ENCODE results near the gene SLC35B4.

Gene SLC35B4

DNA sequence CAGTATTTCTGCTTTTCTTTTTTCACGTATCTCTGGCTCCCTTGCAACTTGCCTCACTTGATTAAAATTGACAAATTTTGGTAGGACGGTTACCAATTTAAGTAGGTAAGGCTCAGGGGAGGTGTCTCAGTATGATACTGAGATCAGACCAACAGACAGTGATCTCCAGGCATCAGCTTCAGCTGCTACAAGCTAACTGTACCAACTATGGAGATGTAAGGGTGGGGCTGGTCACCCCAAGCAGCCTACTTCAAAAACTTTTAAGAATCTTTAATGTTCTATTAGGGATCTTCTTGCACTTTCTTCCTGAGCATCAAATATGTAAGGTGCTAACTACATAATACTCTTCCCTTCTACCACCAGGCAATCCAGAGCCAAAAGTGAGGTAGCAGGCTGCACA lies 26.9 kb downstream of the SLC35B4 start:
- H2AK5ac ChIP-seq (ENCODE audit: low read length): no peak overlapping the region
- H3K4me3 ChIP-seq (ENCODE audit: low read depth, low read length): no peak overlapping the region
- no peak overlapping the region for H2BK5ac ChIP-seq (ENCODE audit: low read depth, low read length, poor library complexity)
- H3K27ac ChIP-seq (ENCODE audit: low read depth, low read length): no peak overlapping the region
- H3K18ac ChIP-seq (ENCODE audit: low read length): no peak overlapping the region
- H3K9me3 ChIP-seq (ENCODE audit: insufficient read depth, low read depth, low read length): peaks cover 2% of the 10 kb centered on the region
- H3K14ac ChIP-seq (ENCODE audit: low read length): no peak overlapping the region
- H2AFZ ChIP-seq (ENCODE audit: insufficient read depth, low read length, poor library complexity): no peak overlapping the region
- no peak overlapping the region for H3K4ac ChIP-seq (ENCODE audit: low read depth, low read length)
- H3K9ac ChIP-seq (ENCODE audit: low read length): no peak overlapping the region
- H4K12ac ChIP-seq (ENCODE audit: low read depth, low read length): no peak overlapping the region
- H2BK12ac ChIP-seq (ENCODE audit: low read length): no peak overlapping the region
- no peaks in the 10 kb centered on the region for H3K79me2 ChIP-seq (ENCODE audit: control insufficient read depth, insufficient read depth, low read length, poor library complexity)
- no peak overlapping the region for H3K4me2 ChIP-seq (ENCODE audit: low read length)
- H4K8ac ChIP-seq (ENCODE audit: low read depth, low read length): no peak overlapping the region
- H3K4me1 ChIP-seq (ENCODE audit: control insufficient read depth in 1 of 2, insufficient read depth in 2 of 2, low read length in 2 of 2): no peaks in the 10 kb centered on the region
- H3K36me3 ChIP-seq (ENCODE audit: control insufficient read depth in 1 of 2, insufficient read depth in 2 of 2, low read length in 2 of 2): peaks cover 9 to 10% of the 10 kb centered on the region in 2 experiments
- no peak overlapping the region for H3K23ac ChIP-seq (ENCODE audit: low read length)
- H3K27me3 ChIP-seq (ENCODE audit: insufficient read depth, low read length): no peaks in the 10 kb centered on the region
- no peak for DNase-seq
- no peak overlapping the region for H2BK120ac ChIP-seq (ENCODE audit: insufficient read depth, low read length, poor library complexity)
- no peaks in the 10 kb centered on the region for H3K79me1 ChIP-seq (ENCODE audit: low read length)
- no CpG with 5 or more reads among the region's 2 CpGs for WGBS (ENCODE audit: extremely low coverage, insufficient coverage, insufficient read length)
- no peak overlapping the region for H4K91ac ChIP-seq (ENCODE audit: low read depth, low read length)

DNA sequence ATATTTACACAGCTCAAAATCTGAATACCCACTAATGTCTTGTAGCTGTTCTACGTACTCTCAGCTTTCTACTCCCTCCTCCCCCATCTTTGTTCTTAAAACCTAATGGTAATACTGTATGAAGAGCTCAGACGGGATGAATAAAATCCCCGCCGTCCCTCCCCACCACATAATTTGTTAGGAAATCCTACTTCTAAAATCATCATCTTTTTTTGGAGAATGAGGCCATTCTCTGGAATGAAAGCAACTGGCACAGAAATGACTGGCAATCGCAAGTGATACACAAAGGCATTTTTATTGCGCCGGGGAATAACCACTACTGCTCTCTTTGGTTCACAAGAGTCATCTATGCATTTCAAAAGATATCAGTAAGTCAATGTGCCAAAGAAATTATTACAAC lies 27.3 kb downstream of the SLC35B4 start:
- H3K14ac ChIP-seq (ENCODE audit: low read length): no peak overlapping the region
- H2BK5ac ChIP-seq (ENCODE audit: low read depth, low read length, poor library complexity): no peak overlapping the region

DNA sequence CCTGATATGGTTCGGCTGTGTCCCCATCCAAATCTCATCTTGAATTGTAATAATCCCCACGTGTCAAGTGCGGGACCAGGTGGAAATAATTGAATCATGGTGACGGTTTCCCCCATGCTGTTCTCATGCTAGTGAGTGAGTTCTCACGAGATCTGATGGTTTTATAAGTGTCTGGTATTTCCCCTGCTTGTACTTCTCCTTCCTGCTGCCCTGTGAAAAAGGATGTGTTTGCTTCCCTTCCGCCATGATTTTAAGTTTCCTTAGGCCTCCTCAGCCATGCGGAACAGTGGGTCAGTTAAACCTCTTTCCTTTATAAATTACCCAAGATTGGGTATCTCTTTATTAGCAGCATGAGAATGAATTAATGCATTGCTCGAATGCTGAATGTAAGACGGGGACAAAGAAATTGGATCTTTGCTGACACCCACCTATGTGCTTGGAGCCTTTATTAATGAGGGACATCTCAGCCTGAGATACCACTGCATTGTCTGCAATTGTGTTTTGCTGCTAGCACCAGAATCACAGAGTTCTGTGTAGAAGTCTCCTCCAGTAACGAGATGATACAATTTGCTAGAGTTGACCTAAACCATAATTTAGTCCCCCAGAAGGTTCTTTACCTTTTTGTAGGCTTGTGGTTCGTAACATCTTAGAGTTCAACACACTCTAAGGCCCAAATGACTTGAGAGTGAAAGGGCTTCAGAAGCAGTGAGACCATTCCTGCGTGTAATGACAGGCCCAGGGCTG lies 28.6 kb downstream of the SLC35B4 start:
- no peak overlapping the region for H3K27ac ChIP-seq (ENCODE audit: low read depth, low read length)
- no peak for DNase-seq
- H3K18ac ChIP-seq (ENCODE audit: low read length): no peak overlapping the region
- H3K9me3 ChIP-seq (ENCODE audit: insufficient read depth, low read depth, low read length): peaks cover 1% of the 10 kb centered on the region
- no peak overlapping the region for H3K4me2 ChIP-seq (ENCODE audit: low read length)
- no peak overlapping the region for H3K4ac ChIP-seq (ENCODE audit: low read depth, low read length)
- H3K27me3 ChIP-seq (ENCODE audit: insufficient read depth, low read length): no peaks in the 10 kb centered on the region
- no peak overlapping the region for H4K12ac ChIP-seq (ENCODE audit: low read depth, low read length)
- H4K8ac ChIP-seq (ENCODE audit: low read depth, low read length): no peak overlapping the region
- WGBS (ENCODE audit: extremely low coverage, insufficient coverage, insufficient read length): no CpG with 5 or more reads among the region's 12 CpGs
- no peaks in the 10 kb centered on the region for H3K36me3 ChIP-seq (ENCODE audit: control insufficient read depth in 1 of 2, insufficient read depth in 2 of 2, low read length in 2 of 2)
- no peak overlapping the region for H2AFZ ChIP-seq (ENCODE audit: insufficient read depth, low read length, poor library complexity)
- H3K23ac ChIP-seq (ENCODE audit: low read length): no peak overlapping the region
- H3K4me1 ChIP-seq (ENCODE audit: control insufficient read depth in 1 of 2, insufficient read depth in 2 of 2, low read length in 2 of 2): no peaks in the 10 kb centered on the region
- H3K4me3 ChIP-seq (ENCODE audit: low read depth, low read length): no peak overlapping the region
- H2BK120ac ChIP-seq (ENCODE audit: insufficient read depth, low read length, poor library complexity): no peak overlapping the region
- H2BK5ac ChIP-seq (ENCODE audit: low read depth, low read length, poor library complexity): no peak overlapping the region
- no peaks in the 10 kb centered on the region for H3K79me1 ChIP-seq (ENCODE audit: low read length)
- H2BK12ac ChIP-seq (ENCODE audit: low read length): no peak overlapping the region
- no peak overlapping the region for H3K14ac ChIP-seq (ENCODE audit: low read length)
- no peak overlapping the region for H2AK5ac ChIP-seq (ENCODE audit: low read length)
- no peak overlapping the region for H3K9ac ChIP-seq (ENCODE audit: low read length)
- no peak overlapping the region for H4K91ac ChIP-seq (ENCODE audit: low read depth, low read length)
- no peaks in the 10 kb centered on the region for H3K79me2 ChIP-seq (ENCODE audit: control insufficient read depth, insufficient read depth, low read length, poor library complexity)

More for the DNA sequence above, 27.3 kb downstream of the SLC35B4 start:
- no peaks in the 10 kb centered on the region for H3K27me3 ChIP-seq (ENCODE audit: insufficient read depth, low read length)
- no peaks in the 10 kb centered on the region for H3K79me1 ChIP-seq (ENCODE audit: low read length)
- no peak overlapping the region for H3K4ac ChIP-seq (ENCODE audit: low read depth, low read length)
- no peak overlapping the region for H3K4me2 ChIP-seq (ENCODE audit: low read length)
- H4K8ac ChIP-seq (ENCODE audit: low read depth, low read length): no peak overlapping the region
- no peak overlapping the region for H2AFZ ChIP-seq (ENCODE audit: insufficient read depth, low read length, poor library complexity)
- peaks cover 1% of the 10 kb centered on the region for H3K9me3 ChIP-seq (ENCODE audit: insufficient read depth, low read depth, low read length)
- H3K79me2 ChIP-seq (ENCODE audit: control insufficient read depth, insufficient read depth, low read length, poor library complexity): no peaks in the 10 kb centered on the region
- no peak overlapping the region for H2AK5ac ChIP-seq (ENCODE audit: low read length)
- DNase-seq: no peak
- H3K18ac ChIP-seq (ENCODE audit: low read length): no peak overlapping the region
- no peak overlapping the region for H3K4me3 ChIP-seq (ENCODE audit: low read depth, low read length)
- peaks cover 5 to 7% of the 10 kb centered on the region in 2 experiments for H3K36me3 ChIP-seq (ENCODE audit: control insufficient read depth in 1 of 2, insufficient read depth in 2 of 2, low read length in 2 of 2)
- no peak overlapping the region for H3K23ac ChIP-seq (ENCODE audit: low read length)
- H3K4me1 ChIP-seq (ENCODE audit: control insufficient read depth in 1 of 2, insufficient read depth in 2 of 2, low read length in 2 of 2): no peaks in the 10 kb centered on the region
- no peak overlapping the region for H3K27ac ChIP-seq (ENCODE audit: low read depth, low read length)
- no peak overlapping the region for H4K91ac ChIP-seq (ENCODE audit: low read depth, low read length)
- no peak overlapping the region for H2BK12ac ChIP-seq (ENCODE audit: low read length)
- H2BK120ac ChIP-seq (ENCODE audit: insufficient read depth, low read length, poor library complexity): no peak overlapping the region
- no CpG with 5 or more reads among the region's 7 CpGs for WGBS (ENCODE audit: extremely low coverage, insufficient coverage, insufficient read length)
- no peak overlapping the region for H3K9ac ChIP-seq (ENCODE audit: low read length)
- H4K12ac ChIP-seq (ENCODE audit: low read depth, low read length): no peak overlapping the region

GRCh38 chr7:134284952-134285351 lies 31.8 kb downstream of the SLC35B4 start:
- H3K27me3 ChIP-seq (ENCODE audit: insufficient read depth, low read length): no peaks in the 10 kb centered on the region
- H3K79me2 ChIP-seq (ENCODE audit: control insufficient read depth, insufficient read depth, low read length, poor library complexity): no peaks in the 10 kb centered on the region
- H3K9me3 ChIP-seq (ENCODE audit: insufficient read depth, low read depth, low read length): peaks cover 1% of the 10 kb centered on the region
- H3K27ac ChIP-seq (ENCODE audit: low read depth, low read length): no peak overlapping the region
- H4K12ac ChIP-seq (ENCODE audit: low read depth, low read length): no peak overlapping the region
- no peak overlapping the region for H4K8ac ChIP-seq (ENCODE audit: low read depth, low read length)
- H2BK5ac ChIP-seq (ENCODE audit: low read depth, low read length, poor library complexity): no peak overlapping the region
- no peak overlapping the region for H3K18ac ChIP-seq (ENCODE audit: low read length)
- H3K36me3 ChIP-seq (ENCODE audit: control insufficient read depth in 1 of 2, insufficient read depth in 2 of 2, low read length in 2 of 2): no peaks in the 10 kb centered on the region
- no peak overlapping the region for H2AK5ac ChIP-seq (ENCODE audit: low read length)
- H3K4me1 ChIP-seq (ENCODE audit: control insufficient read depth in 1 of 2, insufficient read depth in 2 of 2, low read length in 2 of 2): no peaks in the 10 kb centered on the region
- H3K4ac ChIP-seq (ENCODE audit: low read depth, low read length): no peak overlapping the region
- H2BK12ac ChIP-seq (ENCODE audit: low read length): no peak overlapping the region
- H2AFZ ChIP-seq (ENCODE audit: insufficient read depth, low read length, poor library complexity): no peak overlapping the region
- no peak overlapping the region for H2BK120ac ChIP-seq (ENCODE audit: insufficient read depth, low read length, poor library complexity)
- H3K4me2 ChIP-seq (ENCODE audit: low read length): no peak overlapping the region
- no peaks in the 10 kb centered on the region for H3K79me1 ChIP-seq (ENCODE audit: low read length)
- no peak overlapping the region for H3K23ac ChIP-seq (ENCODE audit: low read length)
- no peak overlapping the region for H3K4me3 ChIP-seq (ENCODE audit: low read depth, low read length)
- WGBS (ENCODE audit: extremely low coverage, insufficient coverage, insufficient read length): no CpG with 5 or more reads among the region's 3 CpGs
- H4K91ac ChIP-seq (ENCODE audit: low read depth, low read length): no peak overlapping the region
- H3K9ac ChIP-seq (ENCODE audit: low read length): no peak overlapping the region
- DNase-seq: no peak
- H3K14ac ChIP-seq (ENCODE audit: low read length): no peak overlapping the region

Measured in trophoblast cell (in vitro differentiated cells and primary cell).